ENCODE measurements around the gene DNAJC17.
A peak's percentile ranks its signal among the peaks of the same experiment; 100 is the strongest.

Gene DNAJC17

DNA sequence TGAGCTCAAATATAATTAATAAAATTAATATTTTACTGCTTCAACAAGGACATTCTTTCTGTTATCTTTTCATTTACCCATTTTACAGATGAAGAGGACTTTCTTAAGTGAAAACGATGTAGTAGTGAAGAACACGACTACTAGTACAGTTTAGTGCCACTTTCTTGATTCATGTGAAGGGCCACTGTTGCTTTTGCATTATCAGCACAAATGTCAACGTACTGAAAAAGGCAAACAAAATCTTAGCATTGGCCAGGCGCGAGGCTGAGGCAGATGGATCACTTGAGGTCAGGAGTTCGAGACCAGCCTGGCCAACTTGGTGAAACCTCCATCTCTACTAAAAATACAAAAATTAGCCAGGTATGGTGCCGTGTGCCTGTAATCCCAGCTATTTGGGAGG is 11.8 kb upstream of the DNAJC17 start:
- Histone ChIP-seq H3K4me1 (peaks cover 0 to 6% (median 0%) of the 10 kb centered on the region in 4 donors), H3K36me3 (peaks cover 0 to 11% (median 4%) of the 10 kb centered on the region in 3 donors), H3K27ac (no peak overlapping the region), H3K9me3 (no peaks in the 10 kb centered on the region), H3K4me3 (no peak overlapping the region), H3K27me3 (no peaks in the 10 kb centered on the region)
- intact Hi-C loops (cut with DNase I; ENCODE audit: low total_unique reads): no loop called here
- no peak for DNase-seq
- TF ChIP-seq, protein P1, sequence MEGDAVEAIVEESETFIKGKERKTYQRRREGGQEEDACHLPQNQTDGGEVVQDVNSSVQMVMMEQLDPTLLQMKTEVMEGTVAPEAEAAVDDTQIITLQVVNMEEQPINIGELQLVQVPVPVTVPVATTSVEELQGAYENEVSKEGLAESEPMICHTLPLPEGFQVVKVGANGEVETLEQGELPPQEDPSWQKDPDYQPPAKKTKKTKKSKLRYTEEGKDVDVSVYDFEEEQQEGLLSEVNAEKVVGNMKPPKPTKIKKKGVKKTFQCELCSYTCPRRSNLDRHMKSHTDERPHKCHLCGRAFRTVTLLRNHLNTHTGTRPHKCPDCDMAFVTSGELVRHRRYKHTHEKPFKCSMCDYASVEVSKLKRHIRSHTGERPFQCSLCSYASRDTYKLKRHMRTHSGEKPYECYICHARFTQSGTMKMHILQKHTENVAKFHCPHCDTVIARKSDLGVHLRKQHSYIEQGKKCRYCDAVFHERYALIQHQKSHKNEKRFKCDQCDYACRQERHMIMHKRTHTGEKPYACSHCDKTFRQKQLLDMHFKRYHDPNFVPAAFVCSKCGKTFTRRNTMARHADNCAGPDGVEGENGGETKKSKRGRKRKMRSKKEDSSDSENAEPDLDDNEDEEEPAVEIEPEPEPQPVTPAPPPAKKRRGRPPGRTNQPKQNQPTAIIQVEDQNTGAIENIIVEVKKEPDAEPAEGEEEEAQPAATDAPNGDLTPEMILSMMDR (IDR thresholded peaks at IDR 0.05): no peak

DNA sequence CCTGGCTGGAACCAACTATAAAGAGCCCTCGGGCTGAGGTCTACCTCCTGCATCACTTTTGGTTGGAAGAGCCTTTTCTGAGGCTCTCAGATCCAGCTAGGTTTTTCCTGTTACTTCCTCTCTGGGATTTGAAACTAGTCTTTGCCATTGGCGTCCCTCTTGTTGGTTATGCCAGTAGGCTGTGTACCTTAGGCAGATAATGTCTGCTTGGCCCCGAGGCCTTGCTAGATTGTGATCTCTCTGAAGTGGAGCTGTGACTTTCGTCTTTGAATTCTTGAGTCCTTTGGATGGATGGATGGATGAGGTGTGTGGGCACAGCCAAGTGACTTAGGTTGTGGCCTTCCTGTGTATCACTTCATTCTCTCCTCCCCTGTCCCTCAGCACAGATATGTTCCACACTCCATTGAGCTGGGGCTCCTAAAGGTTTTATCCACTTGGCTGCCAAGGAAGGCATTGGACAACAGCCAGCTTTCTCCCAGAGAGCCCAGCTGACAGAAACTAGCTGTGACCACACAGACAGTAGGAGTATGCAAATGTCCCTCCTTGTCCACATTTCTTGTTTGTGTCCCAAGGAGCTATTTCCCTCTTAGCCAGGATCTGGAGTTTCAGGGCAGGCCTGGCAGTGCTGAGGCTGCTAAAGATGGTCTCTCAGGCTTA is 7.9 kb upstream of the DNAJC17 start:
- no peak for DNase-seq
- TF ChIP-seq, protein P1 (IDR thresholded peaks at IDR 0.05): no peak
- H3K27me3 ChIP-seq: no peaks in the 10 kb centered on the region
- peaks cover 0 to 47% (median 27%) of the 10 kb centered on the region in 3 donors for H3K36me3 ChIP-seq
- no peaks in the 10 kb centered on the region for H3K9me3 ChIP-seq
- H3K27ac ChIP-seq: no peak overlapping the region
- peaks cover 0 to 6% (median 0%) of the 10 kb centered on the region in 4 donors for H3K4me1 ChIP-seq
- intact Hi-C loops (cut with DNase I; ENCODE audit: low total_unique reads): no loop called here
- H3K4me3 ChIP-seq: no peak overlapping the region

- Histone ChIP-seq H3K4me3 (no peak overlapping the region), H3K9me3 (no peaks in the 10 kb centered on the region), H3K36me3 (peaks cover 0 to 55% (median 29%) of the 10 kb centered on the region in 3 donors), H3K27ac (no peak overlapping the region), H3K4me1 (peaks cover 0 to 13% (median 6%) of the 10 kb centered on the region in 4 donors), H3K27me3 (no peaks in the 10 kb centered on the region)
- TF ChIP-seq, protein P1 (IDR thresholded peaks at IDR 0.05): no peak
- no peak for DNase-seq
- intact Hi-C loops (cut with DNase I; ENCODE audit: low total_unique reads): no loop called here
Observed at GRCh38 chr15:40812721-40813425, 5.6 kb upstream of the DNAJC17 start.

GRCh38 chr15:40808861-40809450 is 1.7 kb upstream of the DNAJC17 start:
- no peak overlapping the region for H3K27ac ChIP-seq

DNA sequence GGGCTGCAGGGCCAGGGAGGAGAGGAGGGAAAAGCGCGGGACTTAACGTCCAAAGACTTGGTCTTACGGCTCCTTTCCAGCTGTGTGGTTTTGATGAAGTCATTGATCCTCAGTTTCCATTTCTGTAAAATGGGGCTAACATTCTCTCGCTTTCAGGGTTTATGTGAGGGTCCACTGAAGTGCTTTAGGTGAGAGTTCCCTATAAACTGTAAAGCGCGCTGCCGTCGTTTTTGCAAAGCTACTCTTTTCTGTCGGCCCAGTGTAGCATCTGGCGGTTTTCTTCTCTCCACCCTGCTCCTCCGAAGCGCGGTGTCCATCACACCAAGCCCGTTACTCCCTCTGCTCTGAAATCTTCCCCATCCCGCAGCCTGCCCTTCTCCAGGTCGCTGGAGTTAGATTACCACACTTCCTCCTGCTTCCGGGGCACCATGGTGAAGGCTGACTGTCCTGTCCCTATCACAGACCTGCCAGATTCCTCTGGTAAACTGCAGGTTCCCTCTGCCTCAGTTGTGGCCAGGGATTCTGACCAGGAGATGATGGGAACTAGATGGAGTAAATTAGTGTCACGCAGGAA is 702 bp upstream of the DNAJC17 start:
- TF ChIP-seq, protein P1 (IDR thresholded peaks at IDR 0.05): no peak
- peaks cover 0 to 33% (median 14%) of the 10 kb centered on the region in 3 donors for H3K36me3 ChIP-seq
- peaks cover 0 to 29% (median 16%) of the 10 kb centered on the region in 4 donors for H3K4me1 ChIP-seq
- intact Hi-C loops (cut with DNase I; ENCODE audit: low total_unique reads): loop anchor here (10.0 kb wide), 1 partner anchor 857 kb away; the partner anchor contains the start of gene MGA
- no peaks in the 10 kb centered on the region for H3K27me3 ChIP-seq
- H3K27ac ChIP-seq: peak overlapping the region; percentile 87 to 98
- H3K4me3 ChIP-seq: peak overlapping the region; percentile 69 to 96
- no peaks in the 10 kb centered on the region for H3K9me3 ChIP-seq
- no peak for DNase-seq

More at GRCh38 chr15:40808861-40809450, 1.7 kb upstream of the DNAJC17 start:
- DNase-seq: no peak
- Histone ChIP-seq H3K27me3 (no peaks in the 10 kb centered on the region), H3K36me3 (peaks cover 0 to 43% (median 24%) of the 10 kb centered on the region in 3 donors), H3K4me3 (no peak overlapping the region), H3K9me3 (no peaks in the 10 kb centered on the region), H3K4me1 (peaks cover 0 to 27% (median 16%) of the 10 kb centered on the region in 4 donors)
- intact Hi-C loops (cut with DNase I; ENCODE audit: low total_unique reads): loop anchor here (10.0 kb wide), 1 partner anchor 856 kb away; the partner anchor contains the start of gene MGA
- TF ChIP-seq, protein P1 (IDR thresholded peaks at IDR 0.05): no peak

Measured in tibial artery (tissue), 4 donors.